ENCODE data around the gene PANK2.

DNA sequence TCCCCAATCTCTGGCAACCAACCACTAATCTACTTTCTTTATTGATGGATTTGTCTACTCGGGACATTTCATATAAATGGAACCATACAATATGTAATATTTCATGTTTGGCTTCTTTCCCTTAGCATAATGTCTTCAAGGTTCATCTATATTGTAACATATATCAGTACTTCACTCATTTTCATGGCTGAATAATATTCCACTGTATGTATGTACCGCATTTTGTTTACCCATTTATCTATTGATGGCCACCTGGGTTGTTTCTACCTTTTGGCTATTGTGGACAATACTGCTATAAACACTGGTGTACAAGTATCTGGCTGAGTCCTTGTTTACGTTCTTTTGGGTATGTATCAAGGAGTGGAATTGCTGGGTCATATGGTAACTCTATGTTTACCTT, 48.4 kb downstream of the PANK2 start:
- TF ChIP-seq EZH2 (IDR thresholded peaks at IDR 0.05; ENCODE audit: borderline replicate concordance, low read depth, low read length, severe bottlenecking) = no peak
- TF ChIP-seq, protein P1, sequence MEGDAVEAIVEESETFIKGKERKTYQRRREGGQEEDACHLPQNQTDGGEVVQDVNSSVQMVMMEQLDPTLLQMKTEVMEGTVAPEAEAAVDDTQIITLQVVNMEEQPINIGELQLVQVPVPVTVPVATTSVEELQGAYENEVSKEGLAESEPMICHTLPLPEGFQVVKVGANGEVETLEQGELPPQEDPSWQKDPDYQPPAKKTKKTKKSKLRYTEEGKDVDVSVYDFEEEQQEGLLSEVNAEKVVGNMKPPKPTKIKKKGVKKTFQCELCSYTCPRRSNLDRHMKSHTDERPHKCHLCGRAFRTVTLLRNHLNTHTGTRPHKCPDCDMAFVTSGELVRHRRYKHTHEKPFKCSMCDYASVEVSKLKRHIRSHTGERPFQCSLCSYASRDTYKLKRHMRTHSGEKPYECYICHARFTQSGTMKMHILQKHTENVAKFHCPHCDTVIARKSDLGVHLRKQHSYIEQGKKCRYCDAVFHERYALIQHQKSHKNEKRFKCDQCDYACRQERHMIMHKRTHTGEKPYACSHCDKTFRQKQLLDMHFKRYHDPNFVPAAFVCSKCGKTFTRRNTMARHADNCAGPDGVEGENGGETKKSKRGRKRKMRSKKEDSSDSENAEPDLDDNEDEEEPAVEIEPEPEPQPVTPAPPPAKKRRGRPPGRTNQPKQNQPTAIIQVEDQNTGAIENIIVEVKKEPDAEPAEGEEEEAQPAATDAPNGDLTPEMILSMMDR (IDR thresholded peaks at IDR 0.05; ENCODE audit: borderline replicate concordance, extremely low read depth, low read length, poor library complexity, severe bottlenecking) = no peak
